RWPE1 (cell line): ENCODE results near the gene VPS45.

Experiments
- CTCF ChIA-PET: fragments of 350-600 bp; sonication (Branson Sonifier 250); formaldehyde crosslinking; extraction: SDS; loops from one replicate; lab custom pipeline; 2021; lab: Yijun Ruan, JAX
- POLR2A ChIA-PET: fragments of 400-600 bp; formaldehyde crosslinking; extraction: SDS; loops from one replicate; lab custom pipeline; 2020; ENCODE audit warnings: antibody characterized with exemption; ENCODE audit not compliant: low non-redundant PET; lab: Yijun Ruan, JAX
- DNase-seq: peaks from one replicate; pipeline ENCODE4 v3.0.0; 2012; ENCODE audit warnings: low spot score
- H3K27ac ChIP-seq: fragments of 450-650 bp; 2 replicates; pipeline ENCODE4 v1.5.1; 2017
- TF ChIP-seq, protein P1 (sequence below): fragments of 450-650 bp; conservative IDR thresholded peaks from 2 replicates; pipeline ENCODE4 v1.5.1; 2017; ENCODE audit warnings: low read depth, mild to moderate bottlenecking

Gene VPS45

DNA sequence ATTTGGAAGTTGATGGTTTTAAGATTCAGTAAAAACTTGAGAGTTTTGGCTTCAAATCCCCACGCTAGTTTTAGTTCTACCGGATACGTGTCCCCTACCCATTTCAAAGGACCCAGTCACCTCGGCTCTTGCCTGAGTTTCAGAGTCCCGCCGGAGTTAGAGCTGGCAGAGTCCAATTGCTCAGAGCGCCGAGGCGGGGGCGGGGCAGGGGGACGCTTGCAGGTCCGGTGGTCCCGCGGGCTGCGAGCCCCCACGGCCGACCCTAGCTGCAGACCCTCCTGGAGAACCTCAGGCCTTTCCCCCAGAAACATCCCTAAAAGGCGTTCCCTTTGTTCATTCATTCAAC is 765 bp upstream of the VPS45 start:
- ChIA-PET POLR2A (interaction anchor here (0.6 kb wide), 1 partner anchor 178 kb away, joined by 3 read pairs; no protein-coding TSS in a partner anchor), CTCF (no interaction called here)
- H3K27ac ChIP-seq, result peak overlapping the region; percentile 97
- peak; percentile 13 for DNase-seq
- TF ChIP-seq, protein P1, sequence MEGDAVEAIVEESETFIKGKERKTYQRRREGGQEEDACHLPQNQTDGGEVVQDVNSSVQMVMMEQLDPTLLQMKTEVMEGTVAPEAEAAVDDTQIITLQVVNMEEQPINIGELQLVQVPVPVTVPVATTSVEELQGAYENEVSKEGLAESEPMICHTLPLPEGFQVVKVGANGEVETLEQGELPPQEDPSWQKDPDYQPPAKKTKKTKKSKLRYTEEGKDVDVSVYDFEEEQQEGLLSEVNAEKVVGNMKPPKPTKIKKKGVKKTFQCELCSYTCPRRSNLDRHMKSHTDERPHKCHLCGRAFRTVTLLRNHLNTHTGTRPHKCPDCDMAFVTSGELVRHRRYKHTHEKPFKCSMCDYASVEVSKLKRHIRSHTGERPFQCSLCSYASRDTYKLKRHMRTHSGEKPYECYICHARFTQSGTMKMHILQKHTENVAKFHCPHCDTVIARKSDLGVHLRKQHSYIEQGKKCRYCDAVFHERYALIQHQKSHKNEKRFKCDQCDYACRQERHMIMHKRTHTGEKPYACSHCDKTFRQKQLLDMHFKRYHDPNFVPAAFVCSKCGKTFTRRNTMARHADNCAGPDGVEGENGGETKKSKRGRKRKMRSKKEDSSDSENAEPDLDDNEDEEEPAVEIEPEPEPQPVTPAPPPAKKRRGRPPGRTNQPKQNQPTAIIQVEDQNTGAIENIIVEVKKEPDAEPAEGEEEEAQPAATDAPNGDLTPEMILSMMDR, result no peak

DNA sequence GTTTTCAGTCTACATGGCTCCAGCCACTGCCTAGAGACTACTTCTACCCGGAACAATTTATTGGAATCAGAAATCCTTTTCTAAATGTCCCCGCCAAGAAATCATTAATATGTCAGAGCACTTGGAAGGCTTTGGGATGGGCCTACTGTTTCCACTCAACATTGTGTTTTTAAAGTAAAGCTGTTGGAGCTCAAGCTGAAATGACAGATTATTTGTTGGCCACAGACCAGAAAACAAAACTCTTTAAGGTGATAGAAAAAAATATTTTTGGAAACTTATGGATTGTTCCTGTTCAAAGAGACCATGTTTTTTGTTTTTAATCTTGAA is 496 bp downstream of the VPS45 start:
- TF ChIP-seq, protein P1, result no peak
- no peak overlapping the region for H3K27ac ChIP-seq
- ChIA-PET POLR2A (no interaction called here), CTCF (interaction anchor here (0.7 kb wide), 1 partner anchor 125 kb away, joined by 3 read pairs; no protein-coding TSS in a partner anchor)
- no peak for DNase-seq

DNA sequence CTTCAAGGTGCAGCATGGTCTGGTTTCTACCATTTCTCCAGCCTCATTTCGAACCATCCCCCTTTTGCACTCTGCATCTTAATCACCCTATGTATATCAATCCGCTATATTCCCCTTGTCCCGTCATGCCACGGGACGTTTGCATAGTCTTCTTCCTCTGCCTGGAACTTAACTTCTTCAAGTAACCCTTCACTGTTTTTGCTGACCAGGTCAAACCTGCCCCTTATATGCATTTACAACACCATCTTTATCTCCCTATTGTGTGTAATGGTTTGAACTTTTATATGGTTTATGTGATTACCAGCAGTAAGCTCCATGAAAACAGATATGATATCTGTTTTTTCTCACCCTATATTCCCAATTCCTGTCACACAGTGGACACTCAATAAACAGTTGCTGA is 2.3 kb downstream of the VPS45 start:
- no peak for DNase-seq
- no peak overlapping the region for H3K27ac ChIP-seq
- TF ChIP-seq, protein P1, result no peak
- ChIA-PET POLR2A (no interaction called here), CTCF (no interaction called here)

DNA sequence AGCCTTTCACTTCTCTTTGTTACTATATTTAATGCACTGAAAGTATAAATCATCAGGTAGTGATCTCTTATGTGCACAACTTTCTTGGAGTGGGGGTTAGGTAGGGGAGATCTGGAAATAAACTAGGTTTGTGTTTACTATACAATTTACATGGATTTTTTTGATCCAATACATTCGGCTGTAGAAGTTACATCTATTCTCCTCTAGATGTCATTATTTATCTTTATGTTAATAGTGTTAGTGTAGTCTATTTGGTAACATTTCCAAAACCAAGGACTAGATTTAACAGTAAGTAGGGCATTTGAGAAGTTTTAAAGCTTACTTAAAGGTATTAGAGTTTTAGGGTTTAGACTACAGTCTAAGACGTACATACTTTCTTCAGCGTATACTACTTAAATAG is 5.4 kb downstream of the VPS45 start:
- CTCF ChIA-PET, result interaction anchor here (0.7 to 1.5 kb wide), 2 partner anchors 78 to 96 kb away, joined by 4 to 7 read pairs; no protein-coding TSS in a partner anchor
- DNase-seq, result peak; percentile 13
- POLR2A ChIA-PET, result no interaction called here
- TF ChIP-seq, protein P1, result peak; percentile 59
- H3K27ac ChIP-seq, result no peak overlapping the region

DNA sequence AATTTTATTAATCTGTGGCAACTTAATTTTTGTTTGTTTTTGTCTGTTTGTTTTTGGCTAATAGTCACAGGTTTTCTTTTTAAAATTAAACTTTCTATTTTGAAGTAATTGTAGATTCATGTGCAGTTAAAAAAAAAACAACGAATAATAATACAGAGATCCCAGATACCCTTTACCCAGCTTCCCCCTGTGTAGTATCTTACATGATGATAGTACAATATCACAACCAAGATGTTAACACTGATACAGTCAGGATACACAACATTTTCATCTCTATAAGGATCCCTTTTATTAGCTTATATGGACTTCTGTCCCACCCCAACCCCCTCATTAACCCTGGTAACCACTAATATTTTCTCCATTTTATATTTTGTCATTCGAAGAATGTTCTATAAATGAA is 5.9 kb downstream of the VPS45 start:
- POLR2A ChIA-PET, result no interaction called here
- no peak overlapping the region for H3K27ac ChIP-seq
- no peak for DNase-seq
- CTCF ChIA-PET, result interaction anchor here (0.6 to 1.5 kb wide), 6 partner anchors 40 to 186 kb away, joined by 3 to 7 read pairs (median 4); no protein-coding TSS in a partner anchor
- TF ChIP-seq, protein P1, result no peak

DNA sequence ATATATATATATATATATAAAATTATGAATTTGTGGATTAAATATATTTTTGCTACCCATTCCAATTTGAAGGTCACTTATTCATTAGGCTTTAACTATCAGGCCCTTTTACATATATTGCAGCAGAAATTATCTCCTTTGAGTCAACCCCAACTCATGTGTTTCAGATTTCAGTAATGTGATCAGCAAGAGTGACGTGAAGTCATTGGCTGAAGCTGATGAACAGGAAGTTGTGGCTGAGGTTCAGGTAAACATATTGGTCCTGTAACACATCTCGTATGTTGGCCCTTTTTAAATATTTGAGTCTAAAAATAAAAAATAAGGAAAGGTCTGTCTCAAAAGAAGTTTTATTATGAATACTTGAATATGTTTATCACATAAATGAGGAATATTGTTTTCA is 8.5 kb downstream of the VPS45 start:
- DNase-seq, result no peak
- no peak overlapping the region for H3K27ac ChIP-seq
- TF ChIP-seq, protein P1, result no peak
- CTCF ChIA-PET, result interaction anchor here (0.7 kb wide), 1 partner anchor 111 kb away, joined by 4 read pairs; no protein-coding TSS in a partner anchor
- POLR2A ChIA-PET, result no interaction called here
